Memory B cell (primary cell): ENCODE results near the gene MARK3.
"Not testable (repeated sequence)": the region's sequence is repeated elsewhere in the genome, so short reads cannot be mapped to it uniquely, and the experiment has no call there.

Experiments used
- ATAC-seq: fragments of 150-1000 bp; cut with Tn5 transposase; 2 replicates; pipeline ENCODE4 v1.10.0; 2021; ENCODE audit warnings: low read depth, mild to moderate bottlenecking, moderate library complexity
- DNase-seq, 2 donors: peaks; one replicate each; pipeline ENCODE4 v3.0.0; 2022; ENCODE audit warnings: low spot score in 2 of 2
- H3K27ac Mint-ChIP-seq: one replicate; pipeline ENCODE4 v1.8.0; 2022; ENCODE audit warnings: mild to moderate bottlenecking, moderate library complexity, mixed read lengths
- H3K27me3 Mint-ChIP-seq: one replicate; pipeline ENCODE4 v1.8.0; 2022; ENCODE audit warnings: mixed read lengths
- H3K36me3 Mint-ChIP-seq: one replicate; pipeline ENCODE4 v1.8.0; 2022; ENCODE audit warnings: mild to moderate bottlenecking, mixed read lengths
- H3K4me1 Mint-ChIP-seq: one replicate; pipeline ENCODE4 v1.8.0; 2022; ENCODE audit warnings: mixed read lengths
- H3K4me3 Mint-ChIP-seq: one replicate; pipeline ENCODE4 v1.8.0; 2022; ENCODE audit warnings: mild to moderate bottlenecking, moderate library complexity, mixed read lengths
- H3K9me3 Mint-ChIP-seq: one replicate; pipeline ENCODE4 v1.8.0; 2022; ENCODE audit warnings: mixed read lengths

The MARK3 gene

DNA sequence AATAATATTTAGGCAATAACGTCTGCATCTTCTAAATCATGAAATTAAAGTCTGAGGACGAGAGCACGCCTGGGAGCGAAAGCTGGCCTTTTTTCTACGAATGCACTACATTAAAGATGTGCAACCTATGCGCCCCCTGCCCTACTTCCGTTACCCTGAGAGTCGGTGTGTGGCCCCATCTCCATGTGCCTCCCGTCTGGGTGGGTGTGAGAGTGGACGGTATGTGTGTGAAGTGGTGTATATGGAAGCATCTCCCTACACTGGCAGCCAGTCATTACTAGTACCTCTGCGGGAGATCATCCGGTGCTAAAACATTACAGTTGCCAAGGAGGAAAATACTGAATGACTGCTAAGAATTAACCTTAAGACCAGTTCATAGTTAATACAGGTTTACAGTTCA, 118.1 kb downstream of the MARK3 start:
- H3K27me3 Mint-ChIP-seq = no peaks in the 10 kb centered on the region
- H3K36me3 Mint-ChIP-seq = peaks cover 28% of the 10 kb centered on the region
- no peaks in the 10 kb centered on the region for H3K9me3 Mint-ChIP-seq

DNA sequence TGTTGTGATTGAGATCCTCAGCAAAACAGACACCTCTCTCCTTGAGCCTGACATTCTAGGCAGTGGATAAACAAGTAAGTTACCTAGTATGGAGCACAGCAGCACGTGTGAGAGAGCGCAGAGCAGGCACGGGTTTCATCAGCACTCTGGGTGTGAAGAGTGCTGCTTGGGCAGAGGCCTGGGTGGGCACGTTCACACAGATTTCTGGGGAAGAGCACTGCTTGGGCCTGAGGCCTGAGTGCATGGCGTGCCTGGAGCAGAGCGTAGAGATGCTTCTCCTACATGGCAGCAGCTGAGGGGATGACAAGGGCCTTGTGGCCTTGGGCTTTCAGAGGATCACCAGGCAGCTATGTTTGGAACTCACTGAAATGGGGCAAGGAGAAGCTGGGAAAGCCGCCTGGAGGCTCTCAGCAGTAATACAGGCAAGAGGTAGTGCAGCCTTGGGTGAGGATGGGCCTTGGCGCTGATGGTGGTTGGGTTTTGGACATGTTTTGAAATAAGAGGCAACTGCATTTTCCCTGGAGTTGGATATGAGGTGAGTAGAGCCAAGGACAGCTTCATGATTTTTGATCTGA, 119.9 kb downstream of the MARK3 start:
- DNase-seq (no peak), ATAC-seq (no peak)
- H3K36me3 Mint-ChIP-seq = peaks cover 28% of the 10 kb centered on the region
- H3K27me3 Mint-ChIP-seq = no peaks in the 10 kb centered on the region
- no peaks in the 10 kb centered on the region for H3K9me3 Mint-ChIP-seq
- peak overlapping the region; percentile 75 for H3K27ac Mint-ChIP-seq
- peaks cover 12% of the 10 kb centered on the region for H3K4me1 Mint-ChIP-seq
- no peak overlapping the region for H3K4me3 Mint-ChIP-seq

More for the DNA sequence above, 118.1 kb downstream of the MARK3 start:
- ATAC-seq = no peak
- no peak overlapping the region for H3K4me3 Mint-ChIP-seq
- DNase-seq = no peak
- H3K4me1 Mint-ChIP-seq = peaks cover 16% of the 10 kb centered on the region
- H3K27ac Mint-ChIP-seq = no peak overlapping the region

DNA sequence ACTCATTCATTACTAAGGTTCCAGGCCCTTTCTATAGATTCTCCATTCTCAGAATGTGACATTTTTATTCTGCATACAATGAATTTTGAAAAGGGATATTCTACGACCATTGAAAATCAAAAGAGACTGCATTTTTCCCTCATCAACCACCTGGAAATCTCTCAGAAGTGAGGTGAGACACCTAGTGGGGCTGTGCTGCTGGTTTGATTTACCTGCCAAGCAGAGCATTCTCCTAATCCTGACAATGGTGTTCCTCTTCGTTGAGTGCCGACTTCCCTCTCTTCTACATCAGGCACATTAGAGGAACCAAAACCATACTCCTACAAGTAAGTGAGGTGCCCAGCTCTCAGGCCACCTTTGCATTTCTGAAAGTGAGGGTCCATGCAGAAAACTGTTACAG, 122.5 kb downstream of the MARK3 start:
- Mint-ChIP-seq H3K36me3 (peaks cover 18% of the 10 kb centered on the region), H3K9me3 (no peaks in the 10 kb centered on the region), H3K27ac (no peak overlapping the region), H3K4me3 (no peak overlapping the region), H3K4me1 (peaks cover 12% of the 10 kb centered on the region), H3K27me3 (no peaks in the 10 kb centered on the region)
- no peak for ATAC-seq
- no peak for DNase-seq

DNA sequence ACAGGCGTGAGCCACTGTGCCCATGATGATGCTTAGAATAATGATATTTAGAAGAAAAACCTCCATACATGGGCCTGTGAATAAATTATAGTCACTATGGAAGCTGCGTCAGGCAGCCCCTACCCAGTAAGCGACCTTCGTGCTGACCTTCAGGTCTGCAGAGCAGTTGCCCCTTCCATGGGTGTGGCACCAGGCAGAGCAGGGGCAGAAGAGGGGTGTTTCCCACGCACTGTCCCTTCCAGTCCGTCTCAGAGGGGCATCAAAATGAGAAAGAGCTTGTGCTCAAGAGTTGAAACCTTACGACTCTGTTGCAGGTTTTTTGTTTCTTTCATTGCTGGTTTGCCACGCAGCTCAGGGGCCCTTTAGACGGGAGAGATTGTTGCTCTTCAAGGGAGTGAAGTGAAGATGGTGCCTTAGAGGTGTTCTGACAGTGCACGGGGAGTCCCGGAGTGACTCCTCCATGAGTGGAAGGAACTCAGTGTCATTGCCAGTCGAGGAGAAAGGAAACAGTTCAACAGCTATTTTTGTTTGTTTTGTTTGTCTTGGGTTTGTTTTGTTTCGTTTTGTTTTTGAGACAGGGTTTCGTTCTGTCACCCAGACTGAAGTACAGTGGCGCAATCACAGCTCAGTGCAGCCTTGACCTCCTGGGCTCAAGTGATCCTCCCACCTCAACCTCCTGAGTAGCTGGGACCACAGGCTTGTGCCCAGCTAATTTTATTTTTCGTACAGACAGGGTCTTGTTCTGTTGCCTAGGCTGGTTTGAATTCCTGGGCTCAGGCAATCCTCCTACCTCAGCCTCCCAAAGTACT, 123.5 kb downstream of the MARK3 start:
- DNase-seq (no peak), ATAC-seq (no peak)
- H3K4me1 Mint-ChIP-seq = peaks cover 12% of the 10 kb centered on the region
- no peak overlapping the region for H3K4me3 Mint-ChIP-seq
- H3K27me3 Mint-ChIP-seq = no peaks in the 10 kb centered on the region
- H3K27ac Mint-ChIP-seq = no peak overlapping the region
- H3K36me3 Mint-ChIP-seq = peaks cover 15% of the 10 kb centered on the region
- no peaks in the 10 kb centered on the region for H3K9me3 Mint-ChIP-seq

- no peaks in the 10 kb centered on the region for H3K27me3 Mint-ChIP-seq
- H3K9me3 Mint-ChIP-seq = no peaks in the 10 kb centered on the region
- H3K4me1 Mint-ChIP-seq = peaks cover 10% of the 10 kb centered on the region
- DNase-seq (no peak), ATAC-seq (no peak)
- peaks cover 7% of the 10 kb centered on the region for H3K36me3 Mint-ChIP-seq
- H3K27ac Mint-ChIP-seq = no peak overlapping the region
- H3K4me3 Mint-ChIP-seq = no peak overlapping the region
These were observed 124.9 kb downstream of the MARK3 start for GRCh38 chr14:103509864-103510723.

DNA sequence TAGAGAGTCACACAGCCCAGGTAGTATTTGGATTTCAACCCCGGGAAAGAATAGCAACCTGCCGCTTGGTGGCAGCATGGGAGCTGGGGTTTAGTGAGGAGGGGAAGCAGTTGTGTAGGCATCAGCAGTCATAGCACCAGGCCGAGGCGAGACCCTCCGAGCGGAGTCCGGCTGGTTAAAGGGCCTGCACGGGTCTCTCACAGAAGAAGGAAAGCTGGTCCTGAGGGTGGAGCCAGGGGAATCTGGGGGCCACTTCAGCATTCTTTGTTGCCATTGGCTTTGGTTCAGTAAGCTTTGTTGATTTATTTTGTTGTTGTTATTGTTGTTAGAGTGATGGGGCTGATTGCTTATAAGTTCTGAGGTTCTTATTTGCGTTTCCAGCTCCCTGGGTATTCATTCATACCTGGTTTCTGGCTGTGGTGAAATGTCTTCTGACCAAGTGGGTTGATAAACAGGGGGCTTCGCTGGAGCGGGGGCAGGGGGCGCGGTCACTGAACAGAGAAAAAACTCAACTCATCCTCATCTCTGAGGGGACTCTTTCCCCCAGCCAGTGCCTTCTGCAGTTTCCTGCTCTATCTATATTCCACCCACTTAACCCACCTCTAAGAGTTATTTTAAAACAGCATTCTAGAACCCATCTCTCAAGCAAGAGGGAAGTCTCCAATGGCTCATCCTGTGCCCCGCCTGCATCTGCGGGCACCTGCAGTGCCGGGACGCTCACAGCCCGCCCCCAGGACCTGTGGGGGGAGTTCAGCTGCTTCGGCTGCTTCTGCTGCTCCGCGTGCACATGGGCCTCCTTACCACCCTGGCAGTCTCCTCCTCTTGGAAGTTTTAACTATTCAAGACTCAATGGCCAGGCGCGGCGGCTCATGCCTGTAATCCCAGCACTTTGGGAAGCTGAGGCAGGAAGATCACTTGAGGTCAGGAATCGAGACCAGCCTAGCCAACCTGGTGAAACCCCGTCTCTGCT, 125.8 kb downstream of the MARK3 start:
- no peak for DNase-seq
- H3K9me3 Mint-ChIP-seq = no peaks in the 10 kb centered on the region
- H3K27ac Mint-ChIP-seq = no peak overlapping the region
- H3K27me3 Mint-ChIP-seq = no peaks in the 10 kb centered on the region
- no peak overlapping the region for H3K4me3 Mint-ChIP-seq
- H3K4me1 Mint-ChIP-seq = peaks cover 5% of the 10 kb centered on the region
- peaks cover 2% of the 10 kb centered on the region for H3K36me3 Mint-ChIP-seq
- no peak for ATAC-seq

DNA sequence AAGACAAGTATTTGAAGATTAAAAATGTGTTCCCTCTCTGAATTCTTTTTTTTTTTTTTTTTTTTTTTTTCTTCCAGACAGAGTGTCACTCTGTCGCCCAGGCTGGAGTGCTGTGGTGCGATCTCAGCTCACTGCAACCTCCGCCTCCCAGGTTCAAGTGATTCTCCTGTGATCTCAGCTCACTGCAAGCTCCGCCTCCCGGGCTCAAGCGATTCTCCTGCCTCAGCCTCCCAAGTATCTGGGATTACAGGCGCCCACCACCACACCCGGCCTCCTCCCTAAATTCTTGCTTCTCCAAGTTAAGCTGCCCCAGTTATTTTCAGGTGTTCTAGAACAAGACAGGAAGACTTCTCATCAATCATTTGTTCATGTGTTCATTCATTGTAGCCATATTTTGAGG, 127.0 kb downstream of the MARK3 start:
- DNase-seq, H3K9me3 Mint-ChIP-seq, H3K36me3 Mint-ChIP-seq, H3K4me1 Mint-ChIP-seq, H3K4me3 Mint-ChIP-seq, ATAC-seq, H3K27me3 Mint-ChIP-seq, H3K27ac Mint-ChIP-seq: not testable (repeated sequence)

GRCh38 chr14:103512701-103513611, 127.7 kb downstream of the MARK3 start:
- no peaks in the 10 kb centered on the region for H3K36me3 Mint-ChIP-seq
- peaks cover 2% of the 10 kb centered on the region for H3K27me3 Mint-ChIP-seq
- no peak for DNase-seq
- no peak for ATAC-seq
- H3K27ac Mint-ChIP-seq = no peak overlapping the region
- H3K4me1 Mint-ChIP-seq = no peaks in the 10 kb centered on the region
- no peaks in the 10 kb centered on the region for H3K9me3 Mint-ChIP-seq
- no peak overlapping the region for H3K4me3 Mint-ChIP-seq

DNA sequence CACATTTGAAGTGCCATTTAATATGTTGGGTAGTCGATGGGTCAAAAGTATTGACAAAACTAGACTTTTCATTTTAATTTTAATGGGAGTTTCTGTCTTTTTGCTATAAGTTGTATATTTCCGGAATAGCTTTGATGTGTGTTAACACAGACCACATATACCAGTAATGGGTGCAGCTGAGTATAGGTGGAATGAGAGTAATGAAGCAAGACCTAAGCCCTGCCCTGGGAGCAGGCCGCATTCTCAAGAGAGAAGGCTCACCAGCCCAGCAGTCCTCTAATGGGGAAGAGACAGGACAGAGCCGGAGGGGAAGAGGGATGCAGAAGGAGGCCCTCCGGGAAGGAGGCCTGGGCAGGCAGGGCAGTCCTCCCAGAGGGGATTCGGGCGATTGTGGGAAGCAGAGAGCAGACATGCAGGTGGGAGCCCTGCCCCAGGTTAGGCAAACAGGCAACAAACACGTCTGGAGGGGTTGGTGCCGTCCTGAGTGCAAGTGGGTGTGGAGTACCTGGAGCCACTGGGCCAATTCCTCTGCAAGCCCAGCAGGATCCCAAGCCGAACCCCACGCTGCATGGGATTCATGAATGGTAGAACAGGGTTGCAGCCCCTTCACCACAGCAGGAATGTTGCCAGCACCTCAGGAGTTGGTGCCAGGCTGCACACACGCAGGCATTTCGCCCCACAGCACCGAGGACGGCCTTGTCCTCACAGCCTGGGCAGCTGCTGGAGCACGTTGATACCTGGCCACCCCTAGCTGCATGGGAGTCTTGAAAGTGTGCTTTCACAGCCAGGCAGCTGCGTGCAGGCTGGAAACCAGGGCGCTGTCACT, 129.6 kb downstream of the MARK3 start:
- Mint-ChIP-seq H3K4me1 (peaks cover 2% of the 10 kb centered on the region), H3K36me3 (no peaks in the 10 kb centered on the region), H3K4me3 (no peak overlapping the region), H3K9me3 (no peaks in the 10 kb centered on the region), H3K27me3 (peaks cover 6% of the 10 kb centered on the region), H3K27ac (no peak overlapping the region)
- no peak for ATAC-seq
- DNase-seq = no peak

DNA sequence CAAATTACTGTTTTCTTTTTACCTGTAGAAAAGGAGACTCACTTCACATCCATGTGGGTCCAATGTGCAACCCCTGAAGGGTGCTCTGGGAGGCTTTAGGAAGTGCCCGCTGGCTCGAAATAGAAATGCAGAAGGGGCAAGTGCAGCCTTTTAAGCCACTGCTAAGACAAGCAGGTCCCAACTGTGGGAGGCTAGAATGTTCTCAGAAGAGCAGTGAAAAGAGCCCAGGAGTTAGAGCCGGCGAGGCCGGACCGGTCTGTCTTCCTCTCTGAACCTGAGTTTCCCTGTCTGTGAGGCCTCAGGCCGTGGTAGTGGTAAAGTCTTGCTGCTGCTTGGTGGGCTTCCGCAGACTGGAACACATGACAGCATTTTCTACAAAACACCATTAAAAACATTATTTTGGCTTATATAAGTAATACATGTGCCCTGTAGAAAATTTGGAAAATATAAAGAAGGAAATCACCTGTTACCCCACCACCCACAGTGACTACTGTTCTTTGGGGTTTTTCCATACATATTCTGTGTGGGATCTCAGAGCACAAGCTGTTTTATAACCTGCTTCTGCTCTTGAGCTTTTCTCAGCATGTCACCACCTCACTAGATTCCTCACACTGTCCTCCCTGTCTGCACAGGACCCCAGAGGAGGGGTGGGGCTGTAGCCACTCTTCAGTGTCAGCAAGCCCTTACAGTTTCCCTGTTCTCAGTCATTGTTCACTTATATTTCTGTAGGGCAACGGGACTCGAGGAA, 131.4 kb downstream of the MARK3 start:
- H3K9me3 Mint-ChIP-seq = no peaks in the 10 kb centered on the region
- DNase-seq (no peak), ATAC-seq (no peak)
- peaks cover 2% of the 10 kb centered on the region for H3K4me1 Mint-ChIP-seq
- no peaks in the 10 kb centered on the region for H3K36me3 Mint-ChIP-seq
- no peak overlapping the region for H3K4me3 Mint-ChIP-seq
- H3K27ac Mint-ChIP-seq = no peak overlapping the region
- H3K27me3 Mint-ChIP-seq = peaks cover 6% of the 10 kb centered on the region

GRCh38 chr14:103517174-103517566, 132.0 kb downstream of the MARK3 start:
- Mint-ChIP-seq H3K27me3 (peaks cover 6% of the 10 kb centered on the region), H3K9me3 (no peaks in the 10 kb centered on the region), H3K4me3 (no peak overlapping the region), H3K27ac (no peak overlapping the region), H3K4me1 (peaks cover 2% of the 10 kb centered on the region), H3K36me3 (no peaks in the 10 kb centered on the region)
- DNase-seq (no peak), ATAC-seq (no peak)
